HEK293 (cell line): ENCODE results near the gene ARHGAP6.

Experiments
- CTCF ChIA-PET: fragments of 350-600 bp; formaldehyde crosslinking; extraction: SDS; loops from one replicate; lab custom pipeline; 2021; ENCODE audit warnings: antibody characterized with exemption; lab: Yijun Ruan, JAX
- POLR2A ChIA-PET: fragments of 300-600 bp; formaldehyde crosslinking; extraction: SDS; loops from one replicate; lab custom pipeline; 2020; ENCODE audit warnings: antibody characterized with exemption, inconsistent platforms; lab: Yijun Ruan, JAX
- H3K27ac ChIP-seq: fragments of 200-500 bp; sonication (Bioruptor generic); 2 replicates; pipeline ENCODE4 v1.5.1; 2014; ENCODE audit warnings: low read depth, low read length, control low read depth, inconsistent platforms; ENCODE audit errors: extremely low read depth
- H3K36me3 ChIP-seq, 2 experiments: fragments of 200-500 bp in 1 of 2; sonication (Bioruptor generic) in 1 of 2; 1 replicate in 1 of 2; 2 replicates in 1 of 2; pipeline ENCODE4 v1.5.1; 2014 to 2017; ENCODE audit warnings: inconsistent platforms in 2 of 2, low read length in 2 of 2; ENCODE audit not compliant: control insufficient read depth in 2 of 2, insufficient read depth in 1 of 2
- H3K4me1 ChIP-seq: fragments of 200-500 bp; sonication (Bioruptor generic); 2 replicates; pipeline ENCODE4 v1.5.1; 2014; ENCODE audit warnings: mild to moderate bottlenecking, low read length, inconsistent platforms; ENCODE audit not compliant: control insufficient read depth, insufficient read depth
- H3K4me3 ChIP-seq: 2 replicates; pipeline ENCODE4 v1.5.1; 2011; ENCODE audit warnings: low read depth, mild to moderate bottlenecking, control low read depth, low read length, moderate library complexity
- H3K9me3 ChIP-seq: fragments of 200-500 bp; sonication (Bioruptor generic); 2 replicates; pipeline ENCODE4 v1.5.1; 2014; ENCODE audit warnings: low read depth, low read length, inconsistent platforms; ENCODE audit not compliant: control insufficient read depth, insufficient read depth
- BCL11A ChIP-seq: fragments of 450-650 bp; formaldehyde crosslinking; IDR thresholded peaks from 2 replicates; pipeline ENCODE4 v1.5.1; 2016; ENCODE audit warnings: low read depth, missing biosample characterization, missing genetic modification characterization
- BCL11B ChIP-seq: fragments of 450-650 bp; formaldehyde crosslinking; IDR thresholded peaks from 2 replicates; pipeline ENCODE4 v1.5.1; 2016; ENCODE audit warnings: low read depth, missing biosample characterization, missing genetic modification characterization
- IKZF3 ChIP-seq: fragments of 450-650 bp; IDR thresholded peaks from 2 replicates; pipeline ENCODE4 v1.5.0; 2018; ENCODE audit warnings: missing biosample characterization, mild to moderate bottlenecking, missing genetic modification characterization, moderate library complexity
- ZNF280C ChIP-seq: fragments of 450-650 bp; formaldehyde crosslinking; IDR thresholded peaks from 2 replicates; pipeline ENCODE4 v1.5.1; 2016; ENCODE audit warnings: missing biosample characterization, missing genetic modification characterization
- ZNF391 ChIP-seq: fragments of 450-650 bp; formaldehyde crosslinking; IDR thresholded peaks from 2 replicates; pipeline ENCODE4 v1.5.1; 2016; ENCODE audit warnings: low read depth, missing biosample characterization, missing genetic modification characterization, borderline replicate concordance
- ZNF555 ChIP-seq: fragments of 450-650 bp; formaldehyde crosslinking; conservative IDR thresholded peaks from 2 replicates; pipeline ENCODE4 v1.5.1; 2017; ENCODE audit warnings: missing biosample characterization, mild to moderate bottlenecking, missing genetic modification characterization, inconsistent platforms
- ZNF571 ChIP-seq: fragments of 450-650 bp; formaldehyde crosslinking; IDR thresholded peaks from 2 replicates; pipeline ENCODE4 v1.5.0; 2017; ENCODE audit warnings: missing biosample characterization, missing genetic modification characterization
- ZNF645 ChIP-seq: fragments of 450-650 bp; formaldehyde crosslinking; IDR thresholded peaks from 2 replicates; pipeline ENCODE4; 2016; ENCODE audit warnings: missing biosample characterization, missing genetic modification characterization
- ZNF670 ChIP-seq: fragments of 450-650 bp; formaldehyde crosslinking; IDR thresholded peaks from 2 replicates; pipeline ENCODE4 v1.5.1; 2016; ENCODE audit warnings: missing biosample characterization, missing genetic modification characterization, low read depth
- ZNF707 ChIP-seq: fragments of 450-650 bp; formaldehyde crosslinking; IDR thresholded peaks from 2 replicates; pipeline ENCODE4 v1.5.1; 2016; ENCODE audit warnings: missing biosample characterization, missing genetic modification characterization
- TF ChIP-seq, protein P1 (sequence below): IDR thresholded peaks from 2 replicates; pipeline ENCODE4 v1.6.1; 2011; ENCODE audit warnings: mild to moderate bottlenecking, low read depth, low read length, borderline replicate concordance
- TF ChIP-seq, protein P2 (sequence below): fragments of 450-650 bp; formaldehyde crosslinking; conservative IDR thresholded peaks from 2 replicates; pipeline ENCODE4 v1.5.1; 2016; ENCODE audit warnings: low read depth, missing biosample characterization, missing genetic modification characterization
- TF ChIP-seq, protein P3 (sequence below): fragments of 450-650 bp; formaldehyde crosslinking; IDR thresholded peaks from 2 replicates; pipeline ENCODE4 v1.5.1; 2017; ENCODE audit warnings: missing biosample characterization, missing genetic modification characterization
- TF ChIP-seq, protein P4 (sequence below): fragments of 450-650 bp; formaldehyde crosslinking; IDR thresholded peaks from 2 replicates; pipeline ENCODE4 v1.5.1; 2016; ENCODE audit warnings: missing biosample characterization, missing genetic modification characterization

The ARHGAP6 gene

DNA sequence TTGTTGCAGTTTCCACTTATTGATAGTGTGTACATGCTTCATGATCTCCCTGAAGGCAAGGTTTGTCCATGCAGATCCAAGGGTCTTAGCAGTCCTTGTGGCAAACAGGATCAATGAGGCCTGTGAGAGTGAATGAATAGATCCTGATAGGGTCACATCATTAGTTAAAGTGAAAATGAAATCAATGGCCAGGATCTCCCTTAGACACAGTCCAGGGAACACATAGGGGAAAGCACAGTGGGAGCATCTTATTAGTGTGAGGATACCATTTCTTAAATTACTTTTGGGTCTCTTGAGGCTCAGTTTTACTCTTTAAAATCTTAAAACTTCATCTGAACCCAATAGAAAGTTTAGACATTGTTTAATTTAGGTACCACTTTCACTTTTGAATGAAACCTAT, 59.3 kb downstream of the ARHGAP6 start (continued):
- no peak for TF ChIP-seq ZNF707
- TF ChIP-seq, protein P1, sequence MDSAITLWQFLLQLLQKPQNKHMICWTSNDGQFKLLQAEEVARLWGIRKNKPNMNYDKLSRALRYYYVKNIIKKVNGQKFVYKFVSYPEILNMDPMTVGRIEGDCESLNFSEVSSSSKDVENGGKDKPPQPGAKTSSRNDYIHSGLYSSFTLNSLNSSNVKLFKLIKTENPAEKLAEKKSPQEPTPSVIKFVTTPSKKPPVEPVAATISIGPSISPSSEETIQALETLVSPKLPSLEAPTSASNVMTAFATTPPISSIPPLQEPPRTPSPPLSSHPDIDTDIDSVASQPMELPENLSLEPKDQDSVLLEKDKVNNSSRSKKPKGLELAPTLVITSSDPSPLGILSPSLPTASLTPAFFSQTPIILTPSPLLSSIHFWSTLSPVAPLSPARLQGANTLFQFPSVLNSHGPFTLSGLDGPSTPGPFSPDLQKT = no peak

- Histone ChIP-seq H3K4me3 (no peak overlapping the region), H3K27ac (no peak overlapping the region), H3K36me3 (no peaks in the 10 kb centered on the region), H3K4me1 (no peaks in the 10 kb centered on the region), H3K9me3 (no peaks in the 10 kb centered on the region)
- ChIA-PET CTCF (no interaction called here), POLR2A (no interaction called here)
- TF ChIP-seq BCL11B (tag by site-specific recombination) = no peak
- TF ChIP-seq BCL11A (tag by site-specific recombination) = no peak
- no peak for TF ChIP-seq ZNF571 (tag by site-specific recombination)
- no peak for TF ChIP-seq ZNF555
- no peak for TF ChIP-seq ZNF670 (tag by site-specific recombination)
- TF ChIP-seq, protein P2, sequence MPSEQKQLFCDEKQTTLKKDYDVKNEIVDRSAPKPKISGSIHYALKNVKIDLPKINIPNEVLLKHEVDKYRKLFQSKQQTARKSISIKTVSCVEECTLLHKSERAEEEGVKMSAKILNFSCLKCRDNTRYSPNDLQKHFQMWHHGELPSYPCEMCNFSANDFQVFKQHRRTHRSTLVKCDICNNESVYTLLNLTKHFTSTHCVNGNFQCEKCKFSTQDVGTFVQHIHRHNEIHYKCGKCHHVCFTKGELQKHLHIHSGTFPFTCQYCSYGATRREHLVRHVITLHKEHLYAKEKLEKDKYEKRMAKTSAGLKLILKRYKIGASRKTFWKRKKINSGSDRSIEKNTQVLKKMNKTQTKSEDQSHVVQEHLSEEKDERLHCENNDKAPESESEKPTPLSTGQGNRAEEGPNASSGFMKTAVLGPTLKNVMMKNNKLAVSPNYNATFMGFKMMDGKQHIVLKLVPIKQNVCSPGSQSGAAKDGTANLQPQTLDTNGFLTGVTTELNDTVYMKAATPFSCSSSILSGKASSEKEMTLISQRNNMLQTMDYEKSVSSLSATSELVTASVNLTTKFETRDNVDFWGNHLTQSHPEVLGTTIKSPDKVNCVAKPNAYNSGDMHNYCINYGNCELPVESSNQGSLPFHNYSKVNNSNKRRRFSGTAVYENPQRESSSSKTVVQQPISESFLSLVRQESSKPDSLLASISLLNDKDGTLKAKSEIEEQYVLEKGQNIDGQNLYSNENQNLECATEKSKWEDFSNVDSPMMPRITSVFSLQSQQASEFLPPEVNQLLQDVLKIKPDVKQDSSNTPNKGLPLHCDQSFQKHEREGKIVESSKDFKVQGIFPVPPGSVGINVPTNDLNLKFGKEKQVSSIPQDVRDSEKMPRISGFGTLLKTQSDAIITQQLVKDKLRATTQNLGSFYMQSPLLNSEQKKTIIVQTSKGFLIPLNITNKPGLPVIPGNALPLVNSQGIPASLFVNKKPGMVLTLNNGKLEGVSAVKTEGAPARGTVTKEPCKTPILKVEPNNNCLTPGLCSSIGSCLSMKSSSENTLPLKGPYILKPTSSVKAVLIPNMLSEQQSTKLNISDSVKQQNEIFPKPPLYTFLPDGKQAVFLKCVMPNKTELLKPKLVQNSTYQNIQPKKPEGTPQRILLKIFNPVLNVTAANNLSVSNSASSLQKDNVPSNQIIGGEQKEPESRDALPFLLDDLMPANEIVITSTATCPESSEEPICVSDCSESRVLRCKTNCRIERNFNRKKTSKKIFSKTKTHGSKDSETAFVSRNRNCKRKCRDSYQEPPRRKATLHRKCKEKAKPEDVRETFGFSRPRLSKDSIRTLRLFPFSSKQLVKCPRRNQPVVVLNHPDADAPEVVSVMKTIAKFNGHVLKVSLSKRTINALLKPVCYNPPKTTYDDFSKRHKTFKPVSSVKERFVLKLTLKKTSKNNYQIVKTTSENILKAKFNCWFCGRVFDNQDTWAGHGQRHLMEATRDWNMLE (tag by site-specific recombination) = no peak
- TF ChIP-seq IKZF3 (tag by site-specific recombination) = no peak
Measured at GRCh38 chrX:11600578-11600977, 65.1 kb downstream of the ARHGAP6 start.

- H3K4me1 ChIP-seq = no peaks in the 10 kb centered on the region
- CTCF ChIA-PET = interaction anchor here (0.8 kb wide), 1 partner anchor 10 kb away, joined by 3 read pairs; no protein-coding TSS in a partner anchor
- H3K9me3 ChIP-seq = no peaks in the 10 kb centered on the region
- POLR2A ChIA-PET = no interaction called here
- H3K36me3 ChIP-seq = no peaks in the 10 kb centered on the region
- no peak overlapping the region for H3K4me3 ChIP-seq
- no peak overlapping the region for H3K27ac ChIP-seq
- TF ChIP-seq ZNF280C (tag by site-specific recombination) = no peak
- TF ChIP-seq, protein P3, sequence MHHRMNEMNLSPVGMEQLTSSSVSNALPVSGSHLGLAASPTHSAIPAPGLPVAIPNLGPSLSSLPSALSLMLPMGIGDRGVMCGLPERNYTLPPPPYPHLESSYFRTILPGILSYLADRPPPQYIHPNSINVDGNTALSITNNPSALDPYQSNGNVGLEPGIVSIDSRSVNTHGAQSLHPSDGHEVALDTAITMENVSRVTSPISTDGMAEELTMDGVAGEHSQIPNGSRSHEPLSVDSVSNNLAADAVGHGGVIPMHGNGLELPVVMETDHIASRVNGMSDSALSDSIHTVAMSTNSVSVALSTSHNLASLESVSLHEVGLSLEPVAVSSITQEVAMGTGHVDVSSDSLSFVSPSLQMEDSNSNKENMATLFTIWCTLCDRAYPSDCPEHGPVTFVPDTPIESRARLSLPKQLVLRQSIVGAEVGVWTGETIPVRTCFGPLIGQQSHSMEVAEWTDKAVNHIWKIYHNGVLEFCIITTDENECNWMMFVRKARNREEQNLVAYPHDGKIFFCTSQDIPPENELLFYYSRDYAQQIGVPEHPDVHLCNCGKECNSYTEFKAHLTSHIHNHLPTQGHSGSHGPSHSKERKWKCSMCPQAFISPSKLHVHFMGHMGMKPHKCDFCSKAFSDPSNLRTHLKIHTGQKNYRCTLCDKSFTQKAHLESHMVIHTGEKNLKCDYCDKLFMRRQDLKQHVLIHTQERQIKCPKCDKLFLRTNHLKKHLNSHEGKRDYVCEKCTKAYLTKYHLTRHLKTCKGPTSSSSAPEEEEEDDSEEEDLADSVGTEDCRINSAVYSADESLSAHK (tag by site-specific recombination) = no peak
- TF ChIP-seq ZNF391 (tag by site-specific recombination) = no peak
- TF ChIP-seq, protein P4, sequence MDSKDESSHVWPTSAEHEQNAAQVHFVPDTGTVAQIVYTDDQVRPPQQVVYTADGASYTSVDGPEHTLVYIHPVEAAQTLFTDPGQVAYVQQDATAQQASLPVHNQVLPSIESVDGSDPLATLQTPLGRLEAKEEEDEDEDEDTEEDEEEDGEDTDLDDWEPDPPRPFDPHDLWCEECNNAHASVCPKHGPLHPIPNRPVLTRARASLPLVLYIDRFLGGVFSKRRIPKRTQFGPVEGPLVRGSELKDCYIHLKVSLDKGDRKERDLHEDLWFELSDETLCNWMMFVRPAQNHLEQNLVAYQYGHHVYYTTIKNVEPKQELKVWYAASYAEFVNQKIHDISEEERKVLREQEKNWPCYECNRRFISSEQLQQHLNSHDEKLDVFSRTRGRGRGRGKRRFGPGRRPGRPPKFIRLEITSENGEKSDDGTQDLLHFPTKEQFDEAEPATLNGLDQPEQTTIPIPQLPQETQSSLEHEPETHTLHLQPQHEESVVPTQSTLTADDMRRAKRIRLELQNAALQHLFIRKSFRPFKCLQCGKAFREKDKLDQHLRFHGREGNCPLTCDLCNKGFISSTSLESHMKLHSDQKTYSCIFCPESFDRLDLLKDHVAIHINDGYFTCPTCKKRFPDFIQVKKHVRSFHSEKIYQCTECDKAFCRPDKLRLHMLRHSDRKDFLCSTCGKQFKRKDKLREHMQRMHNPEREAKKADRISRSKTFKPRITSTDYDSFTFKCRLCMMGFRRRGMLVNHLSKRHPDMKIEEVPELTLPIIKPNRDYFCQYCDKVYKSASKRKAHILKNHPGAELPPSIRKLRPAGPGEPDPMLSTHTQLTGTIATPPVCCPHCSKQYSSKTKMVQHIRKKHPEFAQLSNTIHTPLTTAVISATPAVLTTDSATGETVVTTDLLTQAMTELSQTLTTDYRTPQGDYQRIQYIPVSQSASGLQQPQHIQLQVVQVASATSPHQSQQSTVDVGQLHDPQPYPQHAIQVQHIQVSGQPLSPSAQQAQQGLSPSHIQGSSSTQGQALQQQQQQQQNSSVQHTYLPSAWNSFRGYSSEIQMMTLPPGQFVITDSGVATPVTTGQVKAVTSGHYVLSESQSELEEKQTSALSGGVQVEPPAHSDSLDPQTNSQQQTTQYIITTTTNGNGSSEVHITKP (tag by site-specific recombination) = no peak
- TF ChIP-seq ZNF571 (tag by site-specific recombination) = no peak
- no peak for TF ChIP-seq ZNF645
Measured at GRCh38 chrX:11597479-11597878, 68.2 kb downstream of the ARHGAP6 start.
